GM23338 (cell line): ENCODE results near the gene ATP5PD. TPM values are rescaled to one million over a fixed set of nuclear protein-coding genes. Genes with fewer than 3 reads are reported as not detected.

Source experiments
- ATAC-seq: fragments of 200-7000 bp; cut with Tn5 transposase; 3 replicates; pipeline ENCODE4 v1.9.1; 2020
- DNase-seq: peaks from one replicate; pipeline ENCODE4 v3.0.0-alpha.2; 2015; ENCODE audit warnings: low spot score
- H2AFZ ChIP-seq: fragments of 200-600 bp; sonication (generic); 2 replicates; pipeline ENCODE4 v1.8.0; 2016; ENCODE audit warnings: antibody characterized with exemption, mild to moderate bottlenecking, moderate library complexity
- H3F3A ChIP-seq: fragments of 200-600 bp; sonication (generic); replicated peaks from 2 replicates; pipeline ENCODE4 v1.8.0; 2017; ENCODE audit warnings: antibody characterized with exemption, mixed run types, low read depth
- H3K27ac ChIP-seq: fragments of 200-600 bp; sonication (generic); 2 replicates; pipeline ENCODE4 v1.6.1; 2016; ENCODE audit warnings: low read depth
- H3K27me3 ChIP-seq: fragments of 200-600 bp; sonication (generic); 2 replicates; pipeline ENCODE4 v1.8.0; 2016; ENCODE audit warnings: mild to moderate bottlenecking, mixed run types, moderate library complexity; ENCODE audit not compliant: insufficient read depth
- H3K36me3 ChIP-seq: fragments of 200-600 bp; sonication (generic); 2 replicates; pipeline ENCODE4 v1.8.0; 2016; ENCODE audit warnings: mild to moderate bottlenecking; ENCODE audit not compliant: insufficient read depth
- H3K4me1 ChIP-seq: fragments of 200-600 bp; sonication (generic); 2 replicates; pipeline ENCODE4 v1.8.0; 2016; ENCODE audit warnings: mild to moderate bottlenecking, moderate library complexity; ENCODE audit not compliant: insufficient read depth
- H3K4me2 ChIP-seq: fragments of 200-600 bp; sonication (generic); 2 replicates; pipeline ENCODE4 v1.7.1; 2017; ENCODE audit warnings: mixed run types
- H3K4me3 ChIP-seq: fragments of 200-600 bp; sonication (generic); 2 replicates; pipeline ENCODE4 v1.6.1; 2016; ENCODE audit warnings: mixed run types
- H3K79me2 ChIP-seq: fragments of 200-600 bp; sonication (generic); replicated peaks from 2 replicates; pipeline ENCODE4 v1.8.0; 2017; ENCODE audit warnings: mild to moderate bottlenecking; ENCODE audit not compliant: insufficient read depth
- H3K9me2 ChIP-seq: fragments of 200-600 bp; sonication (generic); 2 replicates; pipeline ENCODE4 v1.8.0; 2017; ENCODE audit not compliant: insufficient read depth
- H4K20me1 ChIP-seq: fragments of 200-600 bp; sonication (generic); replicated peaks from 2 replicates; pipeline ENCODE4 v1.8.0; 2017; ENCODE audit warnings: mild to moderate bottlenecking; ENCODE audit not compliant: insufficient read depth
- H3K27ac Mint-ChIP-seq: 2 replicates; pipeline ENCODE4 v1.8.0; 2020; ENCODE audit warnings: inconsistent platforms, mild to moderate bottlenecking, moderate library complexity, mixed read lengths
- H3K27me3 Mint-ChIP-seq: 3 replicates; pipeline ENCODE4 v1.8.0; 2022; ENCODE audit warnings: low read depth, mild to moderate bottlenecking, moderate library complexity, mixed read lengths, inconsistent platforms; ENCODE audit not compliant: insufficient read depth, poor library complexity
- H3K36me3 Mint-ChIP-seq: 3 replicates; pipeline ENCODE4 v1.8.0; 2021; ENCODE audit warnings: low read depth, mild to moderate bottlenecking, inconsistent platforms, moderate library complexity, mixed read lengths
- H3K4me1 Mint-ChIP-seq: 3 replicates; pipeline ENCODE4 v1.8.0; 2020; ENCODE audit warnings: mild to moderate bottlenecking, inconsistent platforms, mixed read lengths
- H3K4me3 Mint-ChIP-seq: 3 replicates; pipeline ENCODE4 v1.8.0; 2021; ENCODE audit warnings: moderate library complexity, mild to moderate bottlenecking, inconsistent platforms, mixed read lengths
- H3K9me3 Mint-ChIP-seq: 3 replicates; pipeline ENCODE4 v1.8.0; 2020; ENCODE audit warnings: moderate library complexity, mild to moderate bottlenecking, inconsistent platforms, mixed read lengths
- CREB1 ChIP-seq: fragments of 250-450 bp; sonication (Bioruptor Pico); IDR thresholded peaks from 2 replicates; pipeline ENCODE4 v1.5.0; 2020; ENCODE audit warnings: low read depth, mild to moderate bottlenecking, moderate library complexity
- EZH2phosphoT487 ChIP-seq: fragments of 200-600 bp; sonication (generic); IDR thresholded peaks from one replicate; pipeline ENCODE4 v1.8.1; 2018; ENCODE audit warnings: antibody characterized with exemption; ENCODE audit not compliant: unreplicated experiment
- JUNB ChIP-seq: IDR thresholded peaks from one replicate; pipeline ENCODE4 v1.6.1; 2016; ENCODE audit warnings: antibody characterized with exemption; ENCODE audit not compliant: unreplicated experiment
- NANOG ChIP-seq: IDR thresholded peaks from 2 replicates; pipeline ENCODE4 v1.6.1; 2016; ENCODE audit warnings: antibody characterized with exemption, borderline replicate concordance
- POLR2AphosphoS5 ChIP-seq: IDR thresholded peaks from 2 replicates; pipeline ENCODE4 v1.6.1; 2016; ENCODE audit warnings: antibody characterized with exemption, low read depth
- ZNF114 ChIP-seq: fragments of 250-450 bp; sonication (Bioruptor Pico); IDR thresholded peaks from 2 replicates; pipeline ENCODE4 v1.5.0; 2020; ENCODE audit warnings: mild to moderate bottlenecking, moderate library complexity
- ZNF331 ChIP-seq: fragments of 250-450 bp; sonication (Bioruptor Pico); IDR thresholded peaks from 2 replicates; pipeline ENCODE4 v1.5.0; 2020; ENCODE audit warnings: low read depth, mild to moderate bottlenecking, moderate library complexity
- polyA plus RNA-seq: library from polyadenylated mRNA; unstranded; fragments of >200 nt; fragmentation: Nextera tagmentation; extraction: Ambion mirVana; gene quantifications from 2 replicates; pipeline ENCODE4 v1.2.1, GENCODE V29; 2016
- total RNA-seq: library from RNA; depleted of rRNA; stranded (reverse); fragments of >200 nt; shearing (Covaris generic); gene quantifications from 2 replicates; pipeline ENCODE4 v1.2.3, GENCODE V29; 2014
- TF ChIP-seq, protein P1 (sequence below): IDR thresholded peaks from one replicate; pipeline ENCODE4 v1.6.1; 2018; ENCODE audit warnings: antibody characterized with exemption; ENCODE audit not compliant: unreplicated experiment
- TF ChIP-seq, protein P2 (sequence below): IDR thresholded peaks from 2 replicates; pipeline ENCODE4 v1.6.1; 2016; ENCODE audit warnings: antibody characterized with exemption
- TF ChIP-seq, protein P3 (sequence below), 2 experiments: fragments of 200-600 bp in 1 of 2; sonication (generic) in 1 of 2; conservative IDR thresholded peaks; 2 replicates each; pipeline versions ENCODE4 v1.5.1 to v1.6.1; 2016 to 2017; ENCODE audit warnings: antibody characterized with exemption in 2 of 2, low read depth in 2 of 2, mild to moderate bottlenecking in 2 of 2, moderate library complexity in 1 of 2

Gene ATP5PD
- total and polyA plus RNA-seq, 2 experiments from 2014 or later = 244 to 1,144 TPM

DNA sequence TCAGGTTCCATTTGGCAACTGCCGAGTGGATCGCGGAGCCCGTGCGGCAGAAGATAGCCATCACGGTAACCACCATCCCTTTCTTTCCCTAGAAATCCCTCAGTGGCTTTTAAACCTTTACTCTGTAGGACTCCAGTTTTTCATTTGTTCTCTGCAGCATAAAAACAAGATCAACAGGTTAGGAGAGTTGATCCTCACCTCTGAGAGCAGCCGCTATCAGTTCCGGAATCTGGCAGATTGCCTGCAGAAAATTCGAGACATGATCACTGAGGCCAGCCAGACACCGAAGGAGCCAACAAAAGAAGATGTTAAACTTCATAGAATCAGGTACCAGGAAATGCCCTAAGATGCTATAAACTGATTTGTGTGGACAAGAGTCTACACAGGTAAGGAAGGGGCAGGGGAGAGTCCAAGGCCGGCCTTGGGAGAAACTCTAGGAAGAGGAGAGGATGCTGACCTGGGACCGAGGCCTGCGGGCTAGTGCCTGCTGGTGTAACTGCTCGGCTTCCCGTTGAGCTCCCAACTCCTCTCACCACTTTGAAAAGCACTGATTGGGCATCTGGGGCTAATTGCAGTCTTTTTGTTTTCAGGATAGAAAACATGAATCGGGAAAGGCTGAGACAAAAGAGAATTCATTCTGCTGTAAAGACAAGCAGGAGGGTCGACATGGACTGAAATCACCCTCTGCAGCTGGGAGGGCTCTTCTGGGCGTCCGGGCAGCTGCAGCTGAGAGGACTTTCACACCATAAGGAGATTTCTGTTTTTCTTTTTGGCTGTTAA lies 26.2 kb downstream of the ATP5PD start:
- no peaks in the 10 kb centered on the region for H3K9me2 ChIP-seq
- no peaks in the 10 kb centered on the region; the same call in 1 of the 2 replicates for H3K36me3 ChIP-seq
- H3K9me3 Mint-ChIP-seq = peaks cover 5% of the 10 kb centered on the region; the same call in 2 of the 3 replicates
- H3K27ac Mint-ChIP-seq = no peak overlapping the region
- 0 out of 2 replicates have a peak, but pooled peaks cover 3% of the 10 kb centered on the region for H3F3A ChIP-seq
- TF ChIP-seq POLR2AphosphoS5 = no peak
- TF ChIP-seq, protein P1, sequence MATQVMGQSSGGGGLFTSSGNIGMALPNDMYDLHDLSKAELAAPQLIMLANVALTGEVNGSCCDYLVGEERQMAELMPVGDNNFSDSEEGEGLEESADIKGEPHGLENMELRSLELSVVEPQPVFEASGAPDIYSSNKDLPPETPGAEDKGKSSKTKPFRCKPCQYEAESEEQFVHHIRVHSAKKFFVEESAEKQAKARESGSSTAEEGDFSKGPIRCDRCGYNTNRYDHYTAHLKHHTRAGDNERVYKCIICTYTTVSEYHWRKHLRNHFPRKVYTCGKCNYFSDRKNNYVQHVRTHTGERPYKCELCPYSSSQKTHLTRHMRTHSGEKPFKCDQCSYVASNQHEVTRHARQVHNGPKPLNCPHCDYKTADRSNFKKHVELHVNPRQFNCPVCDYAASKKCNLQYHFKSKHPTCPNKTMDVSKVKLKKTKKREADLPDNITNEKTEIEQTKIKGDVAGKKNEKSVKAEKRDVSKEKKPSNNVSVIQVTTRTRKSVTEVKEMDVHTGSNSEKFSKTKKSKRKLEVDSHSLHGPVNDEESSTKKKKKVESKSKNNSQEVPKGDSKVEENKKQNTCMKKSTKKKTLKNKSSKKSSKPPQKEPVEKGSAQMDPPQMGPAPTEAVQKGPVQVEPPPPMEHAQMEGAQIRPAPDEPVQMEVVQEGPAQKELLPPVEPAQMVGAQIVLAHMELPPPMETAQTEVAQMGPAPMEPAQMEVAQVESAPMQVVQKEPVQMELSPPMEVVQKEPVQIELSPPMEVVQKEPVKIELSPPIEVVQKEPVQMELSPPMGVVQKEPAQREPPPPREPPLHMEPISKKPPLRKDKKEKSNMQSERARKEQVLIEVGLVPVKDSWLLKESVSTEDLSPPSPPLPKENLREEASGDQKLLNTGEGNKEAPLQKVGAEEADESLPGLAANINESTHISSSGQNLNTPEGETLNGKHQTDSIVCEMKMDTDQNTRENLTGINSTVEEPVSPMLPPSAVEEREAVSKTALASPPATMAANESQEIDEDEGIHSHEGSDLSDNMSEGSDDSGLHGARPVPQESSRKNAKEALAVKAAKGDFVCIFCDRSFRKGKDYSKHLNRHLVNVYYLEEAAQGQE = no peak
- no peak for TF ChIP-seq ZNF114 (CRISPR knock-in tag)
- TF ChIP-seq NANOG = no peak
- TF ChIP-seq JUNB = no peak
- TF ChIP-seq, protein P2, sequence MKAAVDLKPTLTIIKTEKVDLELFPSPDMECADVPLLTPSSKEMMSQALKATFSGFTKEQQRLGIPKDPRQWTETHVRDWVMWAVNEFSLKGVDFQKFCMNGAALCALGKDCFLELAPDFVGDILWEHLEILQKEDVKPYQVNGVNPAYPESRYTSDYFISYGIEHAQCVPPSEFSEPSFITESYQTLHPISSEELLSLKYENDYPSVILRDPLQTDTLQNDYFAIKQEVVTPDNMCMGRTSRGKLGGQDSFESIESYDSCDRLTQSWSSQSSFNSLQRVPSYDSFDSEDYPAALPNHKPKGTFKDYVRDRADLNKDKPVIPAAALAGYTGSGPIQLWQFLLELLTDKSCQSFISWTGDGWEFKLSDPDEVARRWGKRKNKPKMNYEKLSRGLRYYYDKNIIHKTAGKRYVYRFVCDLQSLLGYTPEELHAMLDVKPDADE = no peak
- no peak for TF ChIP-seq EZH2phosphoT487
- no peak for TF ChIP-seq CREB1
- TF ChIP-seq ZNF331 (CRISPR knock-in tag) = no peak
- TF ChIP-seq, protein P3, sequence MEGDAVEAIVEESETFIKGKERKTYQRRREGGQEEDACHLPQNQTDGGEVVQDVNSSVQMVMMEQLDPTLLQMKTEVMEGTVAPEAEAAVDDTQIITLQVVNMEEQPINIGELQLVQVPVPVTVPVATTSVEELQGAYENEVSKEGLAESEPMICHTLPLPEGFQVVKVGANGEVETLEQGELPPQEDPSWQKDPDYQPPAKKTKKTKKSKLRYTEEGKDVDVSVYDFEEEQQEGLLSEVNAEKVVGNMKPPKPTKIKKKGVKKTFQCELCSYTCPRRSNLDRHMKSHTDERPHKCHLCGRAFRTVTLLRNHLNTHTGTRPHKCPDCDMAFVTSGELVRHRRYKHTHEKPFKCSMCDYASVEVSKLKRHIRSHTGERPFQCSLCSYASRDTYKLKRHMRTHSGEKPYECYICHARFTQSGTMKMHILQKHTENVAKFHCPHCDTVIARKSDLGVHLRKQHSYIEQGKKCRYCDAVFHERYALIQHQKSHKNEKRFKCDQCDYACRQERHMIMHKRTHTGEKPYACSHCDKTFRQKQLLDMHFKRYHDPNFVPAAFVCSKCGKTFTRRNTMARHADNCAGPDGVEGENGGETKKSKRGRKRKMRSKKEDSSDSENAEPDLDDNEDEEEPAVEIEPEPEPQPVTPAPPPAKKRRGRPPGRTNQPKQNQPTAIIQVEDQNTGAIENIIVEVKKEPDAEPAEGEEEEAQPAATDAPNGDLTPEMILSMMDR (conservative IDR thresholded peaks at IDR 0.05; ENCODE audit: low read depth in 2 of 2) = no peak
- H3K36me3 Mint-ChIP-seq = peaks cover 66% of the 10 kb centered on the region
- 0 out of 2 replicates have a peak, but pooled peaks cover 3% of the 10 kb centered on the region for H3K79me2 ChIP-seq
- no peak for ATAC-seq
- no peaks in the 10 kb centered on the region for H3K4me1 Mint-ChIP-seq
- no peak overlapping the region for H2AFZ ChIP-seq
- peaks cover 4% of the 10 kb centered on the region for H3K27me3 Mint-ChIP-seq
- no peak overlapping the region for H3K4me3 ChIP-seq
- no peaks in the 10 kb centered on the region for H4K20me1 ChIP-seq
- no peak for DNase-seq
- no peak overlapping the region for H3K4me2 ChIP-seq
- H3K27ac ChIP-seq = no peak overlapping the region
- no peaks in the 10 kb centered on the region for H3K4me1 ChIP-seq
- no peak overlapping the region for H3K4me3 Mint-ChIP-seq
- no peaks in the 10 kb centered on the region for H3K27me3 ChIP-seq
